Liver (tissue), 3 donors: ENCODE data around the gene INO80.

Experiments
- FOXA2 ChIP-seq: IDR thresholded peaks from 2 replicates; pipeline ENCODE4 v1.6.1; 2016; ENCODE audit warnings: antibody characterized with exemption
- RXRA ChIP-seq, 2 donors: IDR thresholded peaks; 2 replicates each; pipeline ENCODE4 v1.6.1; 2017 to 2018; ENCODE audit warnings: antibody characterized with exemption in 2 of 2, mild to moderate bottlenecking in 1 of 2
- TAF1 ChIP-seq: conservative IDR thresholded peaks from 2 replicates; pipeline ENCODE4 v1.6.1; 2016; ENCODE audit warnings: antibody characterized with exemption, mild to moderate bottlenecking
- TF ChIP-seq, protein P1 (sequence below): fragments of 150-350 bp; IDR thresholded peaks from 2 replicates; pipeline ENCODE4 v1.5.1; 2017; ENCODE audit warnings: improper control_type of control experiment, low read depth, low read length; ENCODE audit not compliant: missing input control
- donor health status: healthy.
- donor health status: healthy.

DNA sequence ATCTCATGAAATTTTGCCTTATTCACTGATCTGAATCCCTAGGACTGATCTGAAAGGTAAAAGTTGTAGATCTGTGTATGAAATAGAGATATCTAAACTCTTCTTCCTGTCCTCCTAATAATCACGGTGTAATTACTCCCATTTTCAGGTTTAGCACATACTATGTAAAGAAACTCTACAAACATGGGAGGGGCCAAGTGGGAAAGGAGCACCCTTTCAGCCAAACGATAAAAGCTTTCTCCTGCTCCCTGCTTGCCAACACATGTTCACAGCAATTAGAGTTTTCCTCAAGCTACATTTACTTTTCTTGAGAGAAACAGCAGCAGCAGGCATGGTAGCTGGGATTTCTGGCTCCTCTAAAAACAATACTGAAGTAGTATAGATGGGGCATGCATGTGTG is 91.2 kb downstream of the INO80 start:
- TF ChIP-seq, protein P1, sequence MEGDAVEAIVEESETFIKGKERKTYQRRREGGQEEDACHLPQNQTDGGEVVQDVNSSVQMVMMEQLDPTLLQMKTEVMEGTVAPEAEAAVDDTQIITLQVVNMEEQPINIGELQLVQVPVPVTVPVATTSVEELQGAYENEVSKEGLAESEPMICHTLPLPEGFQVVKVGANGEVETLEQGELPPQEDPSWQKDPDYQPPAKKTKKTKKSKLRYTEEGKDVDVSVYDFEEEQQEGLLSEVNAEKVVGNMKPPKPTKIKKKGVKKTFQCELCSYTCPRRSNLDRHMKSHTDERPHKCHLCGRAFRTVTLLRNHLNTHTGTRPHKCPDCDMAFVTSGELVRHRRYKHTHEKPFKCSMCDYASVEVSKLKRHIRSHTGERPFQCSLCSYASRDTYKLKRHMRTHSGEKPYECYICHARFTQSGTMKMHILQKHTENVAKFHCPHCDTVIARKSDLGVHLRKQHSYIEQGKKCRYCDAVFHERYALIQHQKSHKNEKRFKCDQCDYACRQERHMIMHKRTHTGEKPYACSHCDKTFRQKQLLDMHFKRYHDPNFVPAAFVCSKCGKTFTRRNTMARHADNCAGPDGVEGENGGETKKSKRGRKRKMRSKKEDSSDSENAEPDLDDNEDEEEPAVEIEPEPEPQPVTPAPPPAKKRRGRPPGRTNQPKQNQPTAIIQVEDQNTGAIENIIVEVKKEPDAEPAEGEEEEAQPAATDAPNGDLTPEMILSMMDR = no peak
- TF ChIP-seq TAF1 (no peak), RXRA (IDR thresholded peaks at IDR 0.05) (no peak), FOXA2 (no peak)
